B cell (primary cell): ENCODE measurements around the gene CD96. TPM values are rescaled to one million over a fixed set of nuclear protein-coding genes. Genes with fewer than 3 reads are reported as not detected.

Experiments used
- ATAC-seq: fragments of 200-7000 bp; cut with Tn5 transposase; one replicate; pipeline ENCODE4 v1.10.0; 2021; ENCODE audit warnings: low read depth, mild to moderate bottlenecking, moderate number of reproducible peaks, moderate library complexity
- CTCF ChIA-PET: fragments of 350-600 bp; sonication (Branson Sonifier 250); formaldehyde crosslinking; loops from one replicate; lab custom pipeline; 2021; ENCODE audit warnings: antibody characterized with exemption, inconsistent platforms; lab: Charles Lee
- POLR2A ChIA-PET: fragments of 350-600 bp; sonication (Branson Sonifier 250); formaldehyde crosslinking; loops from one replicate; lab custom pipeline; 2021; ENCODE audit warnings: antibody characterized with exemption; lab: Charles Lee
- DNase-seq: peaks from one replicate; pipeline ENCODE4 v3.0.0; 2013
- H2AFZ ChIP-seq: 2 replicates; pipeline ENCODE4 v1.6.1; 2012; ENCODE audit warnings: mild to moderate bottlenecking, low read depth, low read length; ENCODE audit not compliant: insufficient read depth, poor library complexity, severe bottlenecking
- H3K27ac ChIP-seq, 2 donors: 1 replicate in 1 of 2; 2 replicates in 1 of 2; pipeline ENCODE4 v1.5.1; 2012 to 2013; ENCODE audit warnings: low read length in 2 of 2, mild to moderate bottlenecking in 2 of 2, moderate library complexity in 1 of 2
- H3K27me3 ChIP-seq, 4 experiments: fragments of 200-600 bp in 1 of 4; sonication (generic) in 1 of 4; replicated peaks in 1 of 4; 1 replicate in 2 of 4; 2 replicates in 2 of 4; pipeline versions ENCODE4 v1.6.1 to v1.7.0; 2013 to 2016; ENCODE audit warnings: low read length in 3 of 4, mild to moderate bottlenecking in 2 of 4, mixed read lengths in 1 of 4, moderate library complexity in 1 of 4; ENCODE audit not compliant: insufficient read depth in 4 of 4, control insufficient read depth in 3 of 4; ENCODE audit errors: control extremely low read depth in 1 of 4
- H3K36me3 ChIP-seq, 2 experiments: replicated peaks in 1 of 2; 1 replicate in 1 of 2; 2 replicates in 1 of 2; pipeline versions ENCODE4 v1.6.1 to v1.7.1; 2013; ENCODE audit warnings: low read length in 1 of 2; ENCODE audit not compliant: insufficient read depth in 2 of 2, control insufficient read depth in 1 of 2; ENCODE audit errors: control extremely low read depth in 1 of 2, extremely low read depth in 1 of 2
- H3K4me1 ChIP-seq, 2 donors: fragments of 200-600 bp in 1 of 2; sonication (generic) in 1 of 2; 1 replicate in 1 of 2; 2 replicates in 1 of 2; pipeline versions ENCODE4 v1.5.1 to v1.6.1; 2013 to 2017; ENCODE audit warnings: low read length in 2 of 2; ENCODE audit not compliant: control insufficient read depth in 2 of 2, insufficient read depth in 2 of 2
- H3K4me2 ChIP-seq: replicated peaks from 2 replicates; pipeline ENCODE3; 2012; ENCODE audit warnings: mild to moderate bottlenecking, low read depth, low read length; ENCODE audit not compliant: poor library complexity, severe bottlenecking
- H3K4me3 ChIP-seq, 5 experiments: fragments of 200-600 bp in 1 of 5; sonication (generic) in 1 of 5; 1 replicate in 3 of 5; 2 replicates in 2 of 5; pipeline versions ENCODE4 v1.5.1 to v1.7.0; 2011 to 2016; ENCODE audit warnings: low read length in 4 of 5, mild to moderate bottlenecking in 4 of 5, low read depth in 2 of 5, control low read depth in 1 of 5, moderate library complexity in 1 of 5; ENCODE audit not compliant: insufficient read depth in 1 of 5; ENCODE audit errors: control extremely low read depth in 1 of 5, extremely low read depth in 1 of 5
- H3K79me2 ChIP-seq: fragments of 200-600 bp; sonication (generic); one replicate; pipeline ENCODE4 v1.6.0; 2016; ENCODE audit warnings: low read length; ENCODE audit not compliant: control insufficient read depth, insufficient read depth
- H3K9ac ChIP-seq: fragments of 200-600 bp; sonication (generic); 2 replicates; pipeline ENCODE4 v1.6.1; 2017; ENCODE audit warnings: mild to moderate bottlenecking, low read length, moderate library complexity
- H3K9me3 ChIP-seq, 3 donors: one replicate each; pipeline versions ENCODE4 v1.6.1 to v1.7.1; 2013; ENCODE audit warnings: low read length in 2 of 3; ENCODE audit not compliant: control insufficient read depth in 2 of 3, insufficient read depth in 1 of 3; ENCODE audit errors: control extremely low read depth in 1 of 3
- H4K20me1 ChIP-seq: 2 replicates; pipeline ENCODE4 v1.6.0; 2012; ENCODE audit warnings: mild to moderate bottlenecking, low read length; ENCODE audit not compliant: insufficient read depth, control insufficient read depth, poor library complexity, severe bottlenecking
- H3K27ac Mint-ChIP-seq: one replicate; pipeline ENCODE4 v1.8.0; 2021; ENCODE audit warnings: mixed read lengths
- H3K27me3 Mint-ChIP-seq: one replicate; pipeline ENCODE4 v1.8.0; 2021; ENCODE audit warnings: mixed read lengths
- H3K4me1 Mint-ChIP-seq: one replicate; pipeline ENCODE4 v1.8.0; 2021; ENCODE audit warnings: mixed read lengths
- H3K4me3 Mint-ChIP-seq: one replicate; pipeline ENCODE4 v1.8.0; 2021; ENCODE audit warnings: mixed read lengths
- H3K9me3 Mint-ChIP-seq: one replicate; pipeline ENCODE4 v1.8.0; 2022; ENCODE audit warnings: mixed read lengths; ENCODE audit not compliant: insufficient read depth
- CTCF ChIP-seq: fragments of 200-600 bp; IDR thresholded peaks from one replicate; pipeline ENCODE4 v1.8.0; 2022; ENCODE audit warnings: antibody characterized with exemption, mild to moderate bottlenecking
- EZH2 ChIP-seq: IDR thresholded peaks from 2 replicates; pipeline ENCODE4 v1.6.1; 2012; ENCODE audit warnings: borderline replicate concordance, low read depth, mild to moderate bottlenecking, moderate library complexity, low read length; ENCODE audit not compliant: insufficient read depth, poor library complexity, severe bottlenecking
- WGBS: methylation state at CpG from one replicate; pipeline ENCODE4 v1.1.5; 2013; ENCODE audit warnings: missing lambda C conversion rate; ENCODE audit not compliant: insufficient coverage; 5-methylcytosine and 5-hydroxymethylcytosine counted together
- intact Hi-C: fragments of 100-400 bp; cut with micrococcal nuclease; formaldehyde crosslinking; loops from one replicate; pipeline ENCODE4 v1.10.0; 2022
- polyA plus RNA-seq: library from polyadenylated mRNA; depleted of rRNA; stranded (reverse); fragments of >200 nt; gene quantifications from 2 replicates; pipeline ENCODE4 v1.2.3, GENCODE V29; 2012
- total RNA-seq, 2 donors: library from RNA; stranded (reverse); fragments of 120-200 nt in 1 of 2; gene quantifications; 1 replicate in 1 of 2; 2 replicates in 1 of 2; pipeline versions ENCODE4 v1.2.3 to v1.2.4, GENCODE V29; 2013 to 2022

Gene CD96
- total and polyA plus RNA-seq, 2 donors (not counting 1 experiment from before 2014, with no cell fraction given) = 21.4 to 56.2 TPM

DNA sequence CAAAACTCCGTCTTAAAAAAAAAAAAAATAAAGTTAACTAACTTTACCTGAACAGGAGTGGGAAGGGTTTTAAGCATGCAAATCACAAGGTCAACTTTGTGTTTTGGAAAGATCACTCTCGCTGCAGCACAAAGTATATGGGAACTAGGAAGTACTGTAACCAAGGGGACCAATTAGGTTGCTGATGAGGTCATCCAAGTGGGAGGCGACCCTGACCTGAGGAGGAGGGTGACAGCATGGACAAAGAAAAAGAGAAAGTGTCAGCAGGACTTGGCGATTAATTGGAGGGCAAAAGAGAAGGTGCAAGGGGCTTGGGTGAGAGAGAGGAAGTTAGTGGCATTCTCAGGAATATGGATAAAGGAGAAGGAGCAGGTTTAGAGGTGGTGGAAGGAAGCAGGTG lies 142.6 kb downstream of the CD96 start:
- H3K4me3 ChIP-seq = no peak overlapping the region
- 87% methylated on average over 3 of the region's 4 CpGs for WGBS
- H3K27me3 ChIP-seq = no peaks in the 10 kb centered on the region
- H2AFZ ChIP-seq = no peak overlapping the region
- no peaks in the 10 kb centered on the region for H4K20me1 ChIP-seq
- peaks cover 26% of the 10 kb centered on the region for H3K4me1 Mint-ChIP-seq
- no peak overlapping the region for H3K4me3 Mint-ChIP-seq
- H3K79me2 ChIP-seq = peaks cover 22% of the 10 kb centered on the region
- H3K27ac ChIP-seq = no peak overlapping the region
- H3K27ac Mint-ChIP-seq = no peak overlapping the region
- H3K36me3 ChIP-seq = no peaks in the 10 kb centered on the region
- no peak overlapping the region for H3K9ac ChIP-seq
- no peaks in the 10 kb centered on the region for H3K9me3 ChIP-seq
- ATAC-seq = no peak
- CTCF ChIA-PET = interaction anchor here (1.2 to 1.9 kb wide), 2 partner anchors 31 to 107 kb away, joined by 6 to 7 read pairs; no protein-coding TSS in a partner anchor
- no peaks in the 10 kb centered on the region for H3K9me3 Mint-ChIP-seq
- DNase-seq = no peak
- peaks cover 13 to 19% of the 10 kb centered on the region in 2 donors for H3K4me1 ChIP-seq
- H3K4me2 ChIP-seq = no peak overlapping the region
- no peaks in the 10 kb centered on the region for H3K27me3 Mint-ChIP-seq
- TF ChIP-seq CTCF = no peak
- TF ChIP-seq EZH2 = no peak
- intact Hi-C loops = no loop called here
- POLR2A ChIA-PET = no interaction called here

GRCh38 chr3:111688190-111688800 lies 146.3 kb downstream of the CD96 start:
- Histone ChIP-seq H2AFZ (no peak overlapping the region), H3K4me1 (peaks cover 4 to 10% of the 10 kb centered on the region in 2 donors), H3K9me3 (no peaks in the 10 kb centered on the region), H3K27me3 (no peaks in the 10 kb centered on the region), H3K4me2 (no peak overlapping the region), H4K20me1 (no peaks in the 10 kb centered on the region), H3K36me3 (no peaks in the 10 kb centered on the region), H3K9ac (no peak overlapping the region), H3K27ac (no peak overlapping the region), H3K4me3 (no peak overlapping the region), H3K79me2 (peaks cover 15% of the 10 kb centered on the region)
- POLR2A ChIA-PET = no interaction called here
- CTCF ChIA-PET = interaction anchor here (0.9 to 2.0 kb wide), 8 partner anchors 22 to 325 kb away, joined by 3 to 8 read pairs (median 4); partner anchors contain the start of gene PHLDB2
- no peak for ATAC-seq
- peaks cover 14% of the 10 kb centered on the region for H3K4me1 Mint-ChIP-seq
- no peak for TF ChIP-seq EZH2
- no peak for TF ChIP-seq CTCF
- no peak overlapping the region for H3K27ac Mint-ChIP-seq
- intact Hi-C loops = no loop called here
- WGBS = 100% methylated on average over 1 of the region's 2 CpGs
- no peaks in the 10 kb centered on the region for H3K27me3 Mint-ChIP-seq
- no peaks in the 10 kb centered on the region for H3K9me3 Mint-ChIP-seq
- DNase-seq = no peak
- no peak overlapping the region for H3K4me3 Mint-ChIP-seq
